ENCODE measurements around the gene NCAPD2.
A peak's percentile ranks its signal among the peaks of the same experiment; 100 is the strongest.
"Not testable (repeated sequence)": the region's sequence is repeated elsewhere in the genome, so short reads cannot be mapped to it uniquely, and the experiment has no call there.

Gene NCAPD2

GRCh38 chr12:6548966-6549683, 55.2 kb downstream of the NCAPD2 start:
- DNase-seq (ENCODE audit: low spot score) = no peak

GRCh38 chr12:6549684-6550151, 55.8 kb downstream of the NCAPD2 start:
- no peak for DNase-seq (ENCODE audit: low spot score)

GRCh38 chr12:6550294-6551062, 56.6 kb downstream of the NCAPD2 start:
- DNase-seq (ENCODE audit: low spot score) = peak; percentile 65

DNA sequence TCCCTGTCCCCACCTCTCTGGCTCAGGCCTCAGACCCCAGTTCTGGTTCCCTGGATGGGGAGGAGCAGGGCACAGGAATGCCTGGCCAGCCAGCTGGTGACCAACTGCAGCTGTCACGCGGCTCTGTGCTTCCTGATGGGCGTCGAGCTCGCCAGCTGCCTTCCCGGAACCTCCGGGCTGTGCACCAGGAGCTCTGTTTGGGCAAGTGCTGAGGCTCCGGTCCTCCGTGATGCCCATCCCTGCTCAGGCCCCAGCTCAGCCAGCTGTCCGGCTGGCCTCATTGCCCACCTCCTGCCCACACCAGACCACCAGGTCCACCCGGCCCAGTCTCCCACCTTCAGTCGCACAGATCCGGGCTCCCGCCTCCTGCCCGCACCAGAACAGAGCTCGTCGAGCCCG, 57.2 kb downstream of the NCAPD2 start:
- peak; percentile 81 for DNase-seq (ENCODE audit: low spot score)

DNA sequence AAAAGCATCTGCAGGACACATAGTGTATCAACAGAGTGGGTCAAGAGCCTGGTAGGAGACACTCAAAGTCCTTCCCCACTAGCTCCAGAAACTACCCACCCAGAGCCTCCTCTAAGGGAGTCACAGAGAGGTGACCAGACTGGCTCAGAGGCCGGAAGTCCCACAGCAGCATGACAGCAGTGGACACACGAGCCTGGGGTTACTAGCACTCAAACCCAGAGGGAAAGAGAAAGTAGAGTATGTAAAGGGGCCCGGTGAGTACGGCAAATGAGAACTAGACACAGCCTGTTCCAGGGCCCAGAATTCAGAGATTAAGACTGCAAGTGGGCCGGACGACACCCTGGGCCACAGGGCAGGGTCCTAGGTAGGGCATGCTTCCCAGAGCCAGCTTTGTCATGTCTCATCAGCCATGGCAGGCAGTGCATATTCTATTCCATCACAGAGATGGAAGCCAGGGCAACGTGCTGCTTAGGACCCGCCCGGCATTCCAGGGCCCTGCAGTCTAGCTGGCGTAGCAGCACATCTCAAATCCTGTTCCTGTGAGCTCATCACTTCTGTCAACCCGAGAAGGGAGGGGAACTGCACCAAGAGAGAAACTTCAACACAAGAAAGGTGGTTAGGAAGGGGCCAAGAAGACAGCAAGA, 57.7 kb downstream of the NCAPD2 start:
- peak; percentile 60 for DNase-seq (ENCODE audit: low spot score)

GRCh38 chr12:6552140-6552551, 58.2 kb downstream of the NCAPD2 start:
- peak; percentile 59 for DNase-seq (ENCODE audit: low spot score)

GRCh38 chr12:6553051-6553868, 59.4 kb downstream of the NCAPD2 start:
- peak; percentile 63 for DNase-seq (ENCODE audit: low spot score)

- DNase-seq (ENCODE audit: low spot score) = peak; percentile 85
These were observed 60.5 kb downstream of the NCAPD2 start for GRCh38 chr12:6554168-6555017.

DNA sequence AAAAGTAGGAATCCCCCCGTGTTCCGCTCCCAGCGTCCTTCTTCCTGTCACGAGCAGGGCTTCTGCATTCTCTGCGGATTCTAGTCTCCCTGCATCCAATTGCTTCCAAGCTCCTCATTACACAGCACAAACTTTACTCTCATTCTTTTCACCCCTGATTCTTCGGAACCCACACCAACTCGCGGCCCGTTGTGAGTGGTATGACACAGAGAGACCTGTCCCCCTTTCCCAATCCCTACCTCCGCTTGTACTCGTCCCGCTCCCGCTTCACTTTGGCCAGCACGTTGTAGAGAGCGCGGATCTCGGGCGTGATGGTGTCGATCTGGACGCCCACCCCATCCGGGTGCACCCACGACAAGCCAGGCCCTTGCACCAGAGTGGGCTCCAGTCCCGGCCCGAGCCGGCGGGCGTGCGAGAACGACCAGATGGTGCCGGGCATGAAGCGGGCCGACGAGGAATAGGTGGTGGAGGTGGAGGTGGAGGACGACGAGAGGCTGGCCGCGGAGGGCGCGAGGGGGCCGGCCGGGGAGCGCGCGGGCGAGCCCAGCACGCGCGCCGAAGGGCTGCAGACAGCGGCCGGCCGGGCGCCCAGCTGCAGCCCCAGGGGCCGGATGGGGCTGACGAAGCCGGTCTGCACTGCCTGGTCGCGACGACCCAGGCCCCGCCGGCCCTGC, 61.3 kb downstream of the NCAPD2 start:
- peak; percentile 33 for DNase-seq (ENCODE audit: low spot score)

DNA sequence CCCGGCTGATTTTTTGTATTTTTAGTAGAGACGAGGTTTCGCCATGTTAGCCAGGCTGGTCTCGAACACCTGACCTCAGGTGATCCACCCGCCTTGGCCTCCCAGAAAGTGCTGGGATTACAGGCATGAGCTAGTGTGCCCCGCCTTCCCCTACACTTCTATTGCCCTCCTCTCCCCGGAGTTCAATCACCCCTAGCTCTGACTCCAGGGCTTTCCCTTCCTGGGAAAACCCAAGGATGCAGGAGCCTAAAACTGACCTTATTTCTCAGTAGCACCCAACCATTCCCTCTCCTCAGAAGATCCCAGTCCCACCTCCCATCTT, 62.6 kb downstream of the NCAPD2 start:
- not testable (repeated sequence) for DNase-seq (ENCODE audit: low spot score)

GRCh38 chr12:6556857-6557256, 63.0 kb downstream of the NCAPD2 start:
- DNase-seq (ENCODE audit: low spot score) = no peak

DNA sequence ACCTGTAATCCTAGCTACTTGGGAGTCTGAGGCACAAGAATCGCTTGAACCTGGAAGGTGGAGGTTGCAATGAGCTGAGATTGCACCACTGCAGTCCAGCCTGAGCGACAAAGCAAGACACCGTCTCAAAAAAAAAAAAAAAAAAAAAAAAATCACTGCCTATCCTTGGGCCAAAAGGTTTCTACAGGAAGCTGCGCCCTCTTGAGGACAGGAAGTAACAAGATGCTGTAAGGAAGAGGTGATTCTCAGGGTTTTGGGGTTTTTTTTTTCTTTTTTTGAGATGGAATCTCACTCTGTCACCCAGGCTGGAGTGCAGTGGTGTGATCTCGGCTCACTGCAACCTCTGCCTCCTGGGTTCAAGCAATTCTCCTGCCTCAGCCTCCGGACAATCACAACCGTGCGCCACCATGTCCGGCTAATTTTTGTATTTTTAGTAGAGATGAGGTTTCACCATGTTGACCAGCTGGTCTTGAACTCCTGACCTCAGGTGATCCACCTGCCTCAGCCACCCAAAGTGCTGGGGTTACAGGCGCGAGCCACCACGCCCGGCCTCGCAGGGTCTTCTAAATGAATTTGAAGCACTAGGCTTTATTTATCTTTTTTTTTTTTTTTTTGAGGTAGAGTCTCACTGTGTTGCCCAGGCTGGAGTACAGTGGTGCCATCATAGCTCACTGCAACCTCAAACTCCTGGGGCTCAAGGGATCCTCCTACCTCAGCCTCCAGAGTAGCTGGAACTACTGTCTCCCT, 64.3 kb downstream of the NCAPD2 start:
- peak; percentile 70 for DNase-seq (ENCODE audit: low spot score)

- DNase-seq (ENCODE audit: low spot score) = no peak
These were observed 65.6 kb downstream of the NCAPD2 start for GRCh38 chr12:6559500-6559899.

GRCh38 chr12:6560501-6561205, 66.8 kb downstream of the NCAPD2 start:
- DNase-seq (ENCODE audit: low spot score) = no peak

DNA sequence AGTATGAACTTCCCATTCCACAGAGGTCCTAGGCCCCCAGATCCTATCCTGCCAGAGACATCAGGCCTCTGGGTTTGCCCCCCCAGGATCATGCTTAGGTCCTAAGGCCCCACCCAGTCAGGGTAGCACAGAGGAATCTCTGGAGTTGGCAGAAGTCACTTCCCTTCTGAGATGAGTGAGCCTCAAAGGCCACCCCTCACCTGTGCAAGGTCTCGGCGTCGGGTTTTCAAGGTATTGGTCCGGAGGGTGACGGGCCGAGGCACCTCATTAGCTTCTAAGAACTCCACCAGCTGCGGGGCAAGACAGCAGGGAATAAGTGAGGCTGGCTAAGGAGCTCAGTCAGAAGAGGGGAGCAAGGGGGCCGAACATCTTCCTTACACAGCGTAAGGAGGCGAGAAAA, 69.0 kb downstream of the NCAPD2 start:
- no peak for DNase-seq (ENCODE audit: low spot score)

- DNase-seq (ENCODE audit: low spot score) = no peak
These were observed 69.6 kb downstream of the NCAPD2 start for GRCh38 chr12:6563448-6564050.

DNA sequence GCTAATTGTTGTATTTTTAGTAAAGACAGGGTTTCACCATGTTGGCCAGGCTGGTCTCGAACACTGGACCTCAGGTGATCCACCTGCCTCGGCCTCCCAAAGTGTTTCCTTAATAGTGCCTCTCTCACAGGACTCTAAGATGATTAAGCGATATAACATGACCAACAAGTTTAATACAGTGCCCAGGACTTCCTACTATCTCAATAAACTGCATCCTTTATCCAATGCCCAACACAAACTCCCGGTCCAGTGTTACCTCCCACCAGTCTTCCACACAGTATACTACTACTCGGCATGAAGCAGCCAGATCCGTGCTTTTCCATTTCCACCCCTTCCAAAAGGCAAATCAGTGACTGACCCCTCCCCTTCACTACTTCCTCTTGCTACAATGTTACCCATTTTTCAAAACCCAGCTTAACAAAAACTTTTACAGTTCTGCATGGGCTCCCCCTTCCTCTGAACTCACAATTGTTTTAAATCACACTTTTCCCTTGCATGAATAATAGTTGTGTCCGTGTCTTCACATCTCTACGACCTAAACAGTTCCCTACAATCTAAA, 73.3 kb downstream of the NCAPD2 start:
- DNase-seq (ENCODE audit: low spot score) = no peak

DNA sequence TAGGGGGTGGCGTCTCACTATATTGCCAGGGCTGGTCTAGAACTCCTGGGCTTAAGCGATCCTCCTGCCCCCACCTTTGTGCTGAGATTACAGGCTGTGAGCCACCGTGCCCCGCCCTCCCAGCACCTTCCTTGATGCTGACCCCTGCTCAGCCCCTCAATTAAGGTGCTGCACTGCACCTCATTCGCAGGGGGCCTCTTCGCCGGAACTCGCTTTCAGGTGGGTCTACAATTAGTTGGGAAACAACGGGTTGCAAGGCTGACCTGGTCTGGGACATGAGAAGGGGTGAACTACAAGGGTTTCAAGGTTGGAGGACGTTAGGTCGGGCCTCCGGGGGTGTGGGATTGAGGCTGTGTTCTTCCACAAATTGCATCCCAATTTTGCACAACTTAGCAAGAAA, 75.4 kb downstream of the NCAPD2 start:
- no peak for DNase-seq (ENCODE audit: low spot score)

Measured in Ammon's horn (tissue), 1 donor.